GM18951 (cell line): ENCODE results near the gene DPP4.

Experiments used
- POLR2A ChIP-seq: IDR thresholded peaks from 4 replicates; pipeline ENCODE4 v1.6.1; 2011; ENCODE audit warnings: mild to moderate bottlenecking; ENCODE audit not compliant: insufficient read length, insufficient read depth; ENCODE audit errors: extremely low read depth
- in situ Hi-C: fragments of 300-500 bp; cut with MboI; formaldehyde crosslinking; loops from one replicate; pipeline ENCODE4 v1.12.0; 2022; ENCODE audit warnings: low sequenced_read_pairs, mixed read lengths, inconsistent platforms; ENCODE audit not compliant: unreplicated experiment

Gene DPP4

GRCh38 chr2:162074928-162075688, 1.1 kb upstream of the DPP4 start:
- TF ChIP-seq POLR2A = no peak
- in situ Hi-C loops = no loop called here

DNA sequence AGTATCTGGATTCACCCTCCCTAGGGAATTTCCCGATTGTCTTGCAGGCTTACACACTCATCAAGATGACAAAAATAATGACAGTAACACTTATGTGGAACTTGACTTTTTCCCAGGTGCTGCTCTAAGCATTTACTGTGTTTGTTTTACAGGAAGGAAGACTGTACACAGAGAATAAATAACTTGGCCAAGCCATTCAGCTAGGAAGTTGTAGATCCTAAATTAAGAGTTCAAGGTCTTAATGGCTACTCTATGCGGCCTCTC, 549 bp upstream of the DPP4 start:
- TF ChIP-seq POLR2A = no peak
- in situ Hi-C loops = no loop called here

- in situ Hi-C loops = no loop called here
- TF ChIP-seq POLR2A = no peak
These were observed 783 bp downstream of the DPP4 start for GRCh38 chr2:162072976-162073887.

DNA sequence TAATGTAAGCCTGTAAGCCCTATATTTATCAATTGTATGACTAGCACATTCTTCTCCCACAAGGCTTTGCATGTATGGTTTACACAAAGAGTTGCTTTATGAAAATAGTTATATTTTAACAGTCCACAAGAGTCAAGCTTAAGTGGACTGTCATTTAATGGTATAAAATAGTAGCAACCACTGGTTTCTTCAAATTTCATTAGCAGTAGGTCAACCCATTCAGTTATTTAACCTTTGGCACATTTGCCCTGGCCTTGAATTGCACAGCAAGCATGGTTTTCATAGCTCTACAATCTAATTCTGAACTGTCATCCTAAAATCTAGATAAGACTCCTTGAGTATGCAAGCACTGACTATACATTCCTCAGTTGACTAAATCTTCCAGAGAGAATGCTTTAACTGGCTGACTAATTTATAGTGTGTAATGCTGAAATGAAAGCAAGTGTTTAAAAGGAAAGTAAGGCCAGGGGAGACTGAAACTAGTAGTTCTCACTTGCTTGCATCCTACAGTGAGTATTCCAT, 1.8 kb downstream of the DPP4 start:
- no peak for TF ChIP-seq POLR2A
- in situ Hi-C loops = no loop called here

GRCh38 chr2:162071001-162071400, 3.0 kb downstream of the DPP4 start:
- in situ Hi-C loops = no loop called here
- no peak for TF ChIP-seq POLR2A

GRCh38 chr2:162070228-162070936, 3.6 kb downstream of the DPP4 start:
- in situ Hi-C loops = no loop called here
- no peak for TF ChIP-seq POLR2A

- in situ Hi-C loops = no loop called here
- no peak for TF ChIP-seq POLR2A
These were observed 4.6 kb downstream of the DPP4 start for GRCh38 chr2:162069267-162069903.

GRCh38 chr2:162067596-162067995, 6.4 kb downstream of the DPP4 start:
- in situ Hi-C loops = no loop called here
- TF ChIP-seq POLR2A = no peak

GRCh38 chr2:162065767-162066166, 8.2 kb downstream of the DPP4 start:
- TF ChIP-seq POLR2A = no peak
- in situ Hi-C loops = no loop called here

GRCh38 chr2:162063899-162064298, 10.1 kb downstream of the DPP4 start:
- no peak for TF ChIP-seq POLR2A
- in situ Hi-C loops = no loop called here

DNA sequence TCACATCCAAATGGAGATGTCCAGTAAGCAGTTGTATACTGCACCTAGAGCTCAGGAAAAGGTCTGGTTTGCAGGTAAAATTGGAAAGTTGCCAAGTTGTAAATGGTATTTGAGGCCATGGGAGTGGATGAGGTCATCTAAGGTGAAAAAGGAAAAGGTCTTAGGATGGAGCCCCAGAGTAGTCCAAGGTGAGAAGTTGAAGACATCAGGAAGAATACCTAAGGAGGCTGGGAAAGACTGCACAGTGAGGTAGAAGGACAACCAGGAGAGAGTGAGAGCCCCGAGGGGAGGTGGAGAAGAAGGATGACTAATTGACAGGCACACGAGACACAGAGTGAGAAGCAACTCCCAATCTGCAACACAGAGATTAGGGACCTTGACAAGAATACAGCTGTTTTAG, 10.7 kb downstream of the DPP4 start:
- in situ Hi-C loops = no loop called here
- no peak for TF ChIP-seq POLR2A

- in situ Hi-C loops = no loop called here
- no peak for TF ChIP-seq POLR2A
These were observed 11.5 kb downstream of the DPP4 start for GRCh38 chr2:162062559-162062958.

DNA sequence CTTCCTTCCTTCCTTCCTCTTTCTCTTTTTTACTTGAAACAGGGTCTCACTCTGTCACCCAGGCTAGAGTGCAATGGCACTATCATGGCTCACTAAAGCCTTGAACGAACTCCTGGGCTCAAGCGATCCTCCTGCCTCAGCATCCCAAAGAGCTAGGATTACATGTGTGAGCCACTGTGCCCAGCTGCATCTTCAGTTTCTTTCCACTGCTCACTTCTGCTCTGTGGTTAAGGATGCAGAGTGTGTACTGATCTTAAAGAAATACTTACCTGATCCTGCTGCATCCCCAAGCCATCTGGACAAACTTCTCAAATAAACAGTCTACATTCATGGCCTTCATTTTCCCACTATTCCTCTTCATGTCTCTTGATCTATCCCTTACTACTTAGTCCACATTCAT, 13.0 kb downstream of the DPP4 start:
- in situ Hi-C loops = no loop called here
- no peak for TF ChIP-seq POLR2A

GRCh38 chr2:162060532-162060931, 13.5 kb downstream of the DPP4 start:
- in situ Hi-C loops = no loop called here
- no peak for TF ChIP-seq POLR2A
